Fibroblast of gingiva (primary cell): ENCODE measurements around the gene ROM1.
A peak's percentile ranks its signal among the peaks of the same experiment; 100 is the strongest.
"Not testable (repeated sequence)": the region's sequence is repeated elsewhere in the genome, so short reads cannot be mapped to it uniquely, and the experiment has no call there.

ENCODE experiments used
- DNase-seq: peaks from one replicate; pipeline ENCODE4 v3.0.0-alpha.2; 2011; ENCODE audit warnings: low read depth

ROM1 gene

GRCh38 chr11:62612366-62613290 lies at the start of gene ROM1, which contains the start of gene EML3:
ROM1 (plus strand) TSS chr11:62613257; CDS start chr11:62613282, 25 bp downstream.
EML3 (minus strand) TSS chr11:62612775; CDS start chr11:62612457, 318 bp downstream.
- peak; percentile 97 for DNase-seq

GRCh38 chr11:62565100-62565802 lies 47.8 kb upstream of the ROM1 start:
- no peak for DNase-seq

- DNase-seq: no peak
Observed at GRCh38 chr11:62566247-62566646, 46.8 kb upstream of the ROM1 start.

DNA sequence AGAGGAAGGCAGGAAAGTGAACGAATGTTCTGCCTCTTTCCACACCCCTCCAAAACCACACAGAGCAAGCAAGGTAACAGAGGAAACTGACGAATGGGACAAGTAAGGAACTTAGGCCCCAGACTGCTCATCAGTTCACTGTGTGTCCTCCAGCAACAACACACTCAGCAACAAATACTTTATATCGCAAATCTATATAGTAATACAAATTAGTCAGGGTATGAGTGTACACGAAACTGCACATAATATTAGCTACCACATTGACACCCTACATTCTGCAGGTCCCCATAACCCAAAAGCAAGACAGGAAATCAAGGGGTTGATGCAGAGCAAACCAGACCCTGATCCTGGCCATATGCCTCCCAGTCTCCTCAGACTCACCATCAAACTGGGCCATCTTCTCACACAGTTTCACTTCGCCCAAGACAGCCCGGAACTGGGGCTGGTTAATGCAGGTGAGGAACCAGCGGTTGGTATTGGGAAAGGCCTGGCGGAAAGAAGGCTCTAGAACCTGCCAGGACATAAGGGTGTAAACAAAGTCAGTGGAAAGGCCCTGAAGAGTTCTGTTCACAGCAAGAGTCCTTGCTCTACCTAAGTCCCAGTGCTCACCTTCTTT lies 45.9 kb upstream of the ROM1 start:
- DNase-seq: no peak

- DNase-seq: peak; percentile 50
Observed at GRCh38 chr11:62569611-62570010, 43.4 kb upstream of the ROM1 start.

- DNase-seq: not testable (repeated sequence)
Observed at GRCh38 chr11:62570903-62571302, 42.2 kb upstream of the ROM1 start.

DNA sequence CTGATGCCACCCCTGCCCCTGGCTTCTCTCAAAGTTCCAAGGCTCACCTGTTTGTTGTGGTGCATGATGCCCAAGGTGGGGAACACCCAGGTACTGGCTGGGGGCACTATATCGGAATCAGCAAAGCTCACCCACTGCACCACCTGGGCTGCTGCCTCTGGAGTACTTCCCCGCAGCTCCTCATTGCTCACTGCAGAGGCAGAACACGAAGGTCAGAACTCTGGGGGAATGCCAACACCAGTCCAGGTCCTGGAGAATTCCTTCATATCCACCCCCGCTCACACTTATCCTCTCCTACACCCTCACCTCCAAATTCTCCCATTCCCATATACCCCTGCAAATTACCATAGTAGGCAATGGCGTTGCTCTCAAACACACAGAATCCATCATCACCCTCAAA lies 41.6 kb upstream of the ROM1 start:
- not testable (repeated sequence) for DNase-seq

DNA sequence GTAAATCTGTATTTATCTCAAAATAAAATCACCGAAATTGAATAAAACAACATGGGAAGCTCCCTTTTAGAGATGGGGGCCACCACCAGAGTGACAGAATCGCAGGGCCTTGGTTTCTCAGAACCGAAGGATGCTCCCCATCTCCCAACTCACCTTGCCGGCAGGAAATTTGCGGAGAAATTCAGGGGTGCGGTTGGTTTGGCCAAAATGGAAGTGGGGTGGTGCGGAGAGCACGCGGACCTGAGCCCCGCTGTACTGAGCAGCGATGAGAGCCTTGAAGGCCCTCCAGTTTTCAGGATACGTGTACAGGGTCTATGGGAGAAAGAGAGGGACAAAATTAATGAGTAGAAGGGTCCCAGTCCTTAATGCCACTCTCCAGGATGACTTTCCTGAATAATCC lies 40.6 kb upstream of the ROM1 start:
- DNase-seq: no peak

DNA sequence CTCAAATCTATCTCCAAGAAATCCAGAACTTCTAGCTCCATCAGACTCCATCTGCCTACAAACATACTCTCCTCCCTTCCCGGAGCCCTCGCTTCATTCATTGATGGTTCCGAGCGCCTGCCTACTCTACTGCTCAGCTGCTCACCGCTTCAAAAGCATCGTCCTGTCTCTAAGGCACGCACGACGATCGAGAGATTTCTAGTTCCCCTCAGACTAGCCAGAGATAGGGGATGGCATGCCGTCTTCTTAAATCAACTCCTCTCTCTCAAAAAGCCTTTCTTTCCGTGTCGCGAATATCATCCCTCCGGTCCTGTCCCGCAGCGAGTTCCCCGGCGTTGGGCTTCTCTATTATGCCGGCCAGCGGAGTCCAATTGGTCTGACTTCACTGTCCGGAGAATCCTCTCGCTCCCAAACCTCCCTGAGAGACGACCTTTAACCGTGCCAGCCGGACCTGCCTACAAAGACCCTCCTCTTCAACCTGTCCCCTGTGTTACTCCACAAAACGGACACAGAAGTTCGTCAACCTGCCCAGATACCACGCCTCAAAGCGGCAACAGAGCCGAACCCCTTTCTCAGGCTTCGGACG lies 40.0 kb upstream of the ROM1 start:
- DNase-seq: no peak

DNA sequence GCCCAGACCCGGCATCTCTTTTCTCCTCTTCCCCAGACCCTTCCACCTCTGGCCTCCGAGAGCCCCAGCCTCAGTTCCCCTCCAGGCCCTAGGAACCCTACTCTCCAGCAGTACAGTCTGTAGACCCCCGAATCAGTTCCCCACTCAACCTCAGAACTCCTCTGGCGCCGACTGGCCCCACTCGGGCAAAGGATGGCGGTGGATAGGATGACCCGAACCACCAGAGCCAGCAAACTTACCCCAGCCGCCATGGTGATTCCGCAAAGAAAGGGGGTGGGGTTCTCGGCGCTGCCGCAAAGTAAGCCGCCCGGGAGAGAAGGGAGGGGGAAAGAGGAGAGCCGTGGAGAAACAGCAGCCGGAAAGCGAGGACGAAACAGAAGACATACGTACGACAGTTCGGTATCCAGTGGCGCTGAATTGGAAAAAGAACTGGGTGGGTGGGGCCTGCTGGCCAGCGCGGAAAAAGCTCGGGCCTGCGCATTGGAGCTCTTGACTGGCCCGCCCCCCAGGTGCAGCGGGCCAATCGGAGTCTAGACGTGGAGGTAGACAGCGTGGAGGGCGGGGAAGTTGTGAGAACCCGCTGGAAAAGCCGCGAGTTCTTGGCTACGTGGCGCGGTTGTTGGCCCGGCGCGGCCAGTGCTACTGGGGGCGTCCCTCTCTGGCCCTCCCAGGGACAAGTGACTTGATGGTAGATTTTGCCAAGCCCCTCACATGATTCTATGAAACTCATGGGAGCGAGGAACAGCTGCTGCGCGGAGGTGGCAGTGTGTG lies 39.3 kb upstream of the ROM1 start, which contains the start of gene EEF1G:
TSS of gene EEF1G (minus strand) at position 300 of the 771 bp plus-strand sequence. CDS start at position 251, 49 bp downstream.
- DNase-seq: peak; percentile 100

DNA sequence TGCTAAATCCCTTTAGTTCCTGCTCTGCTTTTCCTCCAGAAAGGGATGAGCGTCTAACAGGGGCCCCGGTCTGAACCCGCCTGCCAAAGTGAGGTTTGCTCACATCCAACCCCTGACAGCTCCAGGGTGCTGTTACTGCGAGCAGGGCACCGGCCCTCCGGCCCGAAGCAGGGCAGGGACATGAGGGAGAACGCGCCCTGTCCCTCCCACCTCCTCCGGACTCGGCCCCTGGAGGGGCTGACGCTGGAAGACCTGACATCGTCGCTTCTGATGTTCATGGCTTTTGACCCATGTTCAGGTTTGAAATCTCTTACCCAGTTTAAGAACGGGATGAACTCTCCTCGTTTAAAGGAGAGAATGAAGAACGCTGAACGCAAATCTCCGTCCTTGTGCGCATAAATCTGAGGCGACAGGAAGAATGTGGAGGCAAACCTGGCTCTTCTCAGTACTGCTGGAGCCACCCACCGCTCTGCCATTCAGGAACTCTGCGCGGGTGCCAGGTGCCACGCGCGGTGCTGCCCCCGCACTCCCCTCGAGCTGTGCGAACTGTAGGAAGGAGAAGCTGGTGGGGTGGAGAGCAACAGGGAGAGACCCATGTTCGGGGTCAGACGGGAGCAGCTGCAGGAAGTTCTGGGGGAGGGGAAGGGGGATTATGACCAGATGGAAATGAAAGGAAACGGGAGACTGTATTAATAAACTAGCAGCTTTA lies 38.5 kb upstream of the ROM1 start:
- no peak for DNase-seq

GRCh38 chr11:62575156-62575555 lies 37.9 kb upstream of the ROM1 start:
- DNase-seq: no peak

- no peak for DNase-seq
Observed at GRCh38 chr11:62575837-62576236, 37.2 kb upstream of the ROM1 start.

DNA sequence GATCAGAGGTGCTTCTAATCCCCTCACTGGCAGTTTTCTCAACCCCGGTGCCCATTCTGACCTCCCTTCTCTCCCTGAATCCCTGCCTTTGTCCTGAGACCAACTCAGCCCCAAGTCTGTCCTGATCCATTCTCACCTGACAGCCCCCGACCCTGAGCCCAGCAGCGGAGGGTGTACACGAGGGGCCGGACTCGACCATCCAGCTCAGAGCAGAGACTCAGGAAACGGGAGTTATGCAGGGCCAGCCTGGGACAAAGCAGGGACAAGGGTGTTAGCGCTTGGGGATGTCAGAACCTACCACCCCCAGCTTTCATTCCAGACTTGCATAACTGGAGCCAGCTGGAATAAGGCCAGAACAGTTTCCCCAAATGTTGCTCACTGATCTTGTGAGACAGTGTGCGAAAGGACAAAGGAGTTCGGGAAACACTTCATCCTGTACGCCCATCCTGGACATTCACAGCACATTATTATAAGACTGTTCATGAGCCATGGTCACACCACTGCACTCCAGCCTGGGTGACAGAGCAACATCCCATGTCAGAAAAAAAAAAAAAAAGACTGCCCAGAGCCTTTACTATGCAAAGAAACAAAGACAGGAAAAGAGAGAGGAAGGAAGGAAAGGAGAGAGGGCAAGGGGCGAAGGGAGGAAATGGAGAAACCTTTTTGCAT lies 35.9 kb upstream of the ROM1 start:
- no peak for DNase-seq

- no peak for DNase-seq
Observed at GRCh38 chr11:62578541-62578940, 34.5 kb upstream of the ROM1 start.

- no peak for DNase-seq
Observed at GRCh38 chr11:62579252-62579651, 33.8 kb upstream of the ROM1 start.

GRCh38 chr11:62580959-62581715 lies 31.9 kb upstream of the ROM1 start:
- no peak for DNase-seq

GRCh38 chr11:62581735-62582134 lies 31.3 kb upstream of the ROM1 start:
- not testable (repeated sequence) for DNase-seq

DNA sequence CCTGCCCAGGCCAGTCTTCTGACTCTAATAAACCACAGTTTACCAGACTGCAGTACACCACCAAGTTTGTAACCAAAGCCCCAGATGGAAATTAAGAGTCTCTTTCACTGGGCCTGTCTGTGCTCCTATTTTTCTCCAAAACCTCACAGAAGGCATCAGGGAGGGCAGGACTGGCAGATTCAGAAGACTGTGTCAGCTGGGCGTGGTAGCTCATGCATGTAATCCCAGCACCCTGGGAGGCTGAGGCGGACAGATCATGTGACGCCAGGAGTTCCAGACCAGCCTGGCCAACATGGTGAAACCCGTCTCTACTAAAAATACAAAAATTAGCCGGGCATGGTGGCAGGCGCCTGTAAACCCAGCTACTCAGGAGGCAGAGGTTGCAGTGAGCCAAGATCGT lies 27.7 kb upstream of the ROM1 start:
- DNase-seq: not testable (repeated sequence)
